ENCODE results near the gene TMEM131L. TPM values are rescaled to one million over a fixed set of nuclear protein-coding genes. Genes with fewer than 3 reads are reported as not detected.
"Not testable (repeated sequence)": the region's sequence is repeated elsewhere in the genome, so short reads cannot be mapped to it uniquely, and the experiment has no call there.

The TMEM131L gene
- total RNA-seq, 1 donor from 2014 or later: 27.0 TPM

DNA sequence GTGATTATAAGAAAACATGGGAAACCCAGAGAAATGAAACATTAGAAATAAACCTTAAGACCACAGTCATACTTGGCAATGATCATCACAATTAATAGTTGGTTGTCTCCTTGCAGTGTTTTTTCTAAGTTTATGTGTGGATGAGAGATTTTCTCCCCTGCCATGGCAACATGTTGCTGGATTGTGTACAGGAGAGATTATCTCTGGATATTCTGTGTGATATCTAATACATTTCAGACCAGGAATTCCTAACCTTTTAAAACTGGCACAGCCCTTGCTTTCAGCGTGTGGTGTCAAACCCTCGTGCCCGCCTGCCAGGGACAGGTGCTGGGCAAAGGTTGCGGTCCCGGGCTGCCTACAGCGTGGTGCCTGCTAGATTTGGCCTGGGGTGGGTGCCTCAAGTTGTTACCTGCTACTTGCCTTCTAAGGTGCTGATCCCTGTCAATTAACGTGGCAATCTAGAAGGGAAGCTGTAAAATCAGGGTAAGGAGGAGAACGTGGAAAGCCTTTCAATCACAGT, 100.5 kb downstream of the TMEM131L start:
- no peak for DNase-seq (ENCODE audit: low spot score)

- not testable (repeated sequence) for DNase-seq (ENCODE audit: low spot score)
Measured at GRCh38 chr4:153567660-153568059, 101.5 kb downstream of the TMEM131L start.

GRCh38 chr4:153570228-153570973, 104.2 kb downstream of the TMEM131L start:
- DNase-seq (ENCODE audit: low spot score): no peak

GRCh38 chr4:153571006-153571545, 104.9 kb downstream of the TMEM131L start:
- no peak for DNase-seq (ENCODE audit: low spot score)

DNA sequence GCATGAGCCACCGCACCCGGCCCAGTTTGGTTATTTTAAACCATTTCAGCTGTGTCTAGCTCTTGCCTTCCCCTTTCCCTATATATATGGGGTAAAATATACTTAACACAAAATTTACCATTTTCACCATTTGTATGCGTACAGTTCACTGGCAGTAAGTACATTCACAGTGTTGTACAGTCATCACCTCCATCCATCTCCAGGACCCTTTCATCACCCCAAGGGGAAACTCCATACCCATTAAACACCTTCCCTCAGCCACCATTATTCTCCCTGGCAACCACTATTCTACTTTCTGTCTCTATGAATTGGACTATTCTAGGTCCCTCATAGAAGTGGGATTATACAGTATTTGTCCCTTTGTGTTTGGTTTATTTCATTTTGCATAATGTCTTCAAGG, 106.4 kb downstream of the TMEM131L start:
- DNase-seq (ENCODE audit: low spot score): no peak

DNA sequence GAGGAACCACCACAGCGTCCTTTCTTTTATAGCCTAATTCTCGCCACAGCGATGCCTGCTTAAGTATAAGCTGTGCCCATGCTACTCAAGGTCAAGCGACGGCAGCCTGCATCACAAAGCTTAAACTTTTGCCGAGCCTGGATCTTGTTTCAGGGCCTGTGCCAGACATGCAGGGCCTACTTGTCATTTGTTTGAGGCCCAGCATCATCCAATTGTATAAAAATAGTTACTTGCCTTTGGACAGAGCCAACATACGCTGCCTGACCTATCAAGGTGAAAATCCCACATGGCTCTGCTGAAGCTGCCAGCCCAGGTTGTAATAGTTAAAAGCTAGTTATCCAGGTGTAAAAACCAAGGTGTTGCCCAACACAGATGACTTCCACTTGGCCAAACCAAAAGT, 107.1 kb downstream of the TMEM131L start:
- no peak for DNase-seq (ENCODE audit: low spot score)

- no peak for DNase-seq (ENCODE audit: low spot score)
Measured at GRCh38 chr4:153573881-153574802, 108.0 kb downstream of the TMEM131L start.

DNA sequence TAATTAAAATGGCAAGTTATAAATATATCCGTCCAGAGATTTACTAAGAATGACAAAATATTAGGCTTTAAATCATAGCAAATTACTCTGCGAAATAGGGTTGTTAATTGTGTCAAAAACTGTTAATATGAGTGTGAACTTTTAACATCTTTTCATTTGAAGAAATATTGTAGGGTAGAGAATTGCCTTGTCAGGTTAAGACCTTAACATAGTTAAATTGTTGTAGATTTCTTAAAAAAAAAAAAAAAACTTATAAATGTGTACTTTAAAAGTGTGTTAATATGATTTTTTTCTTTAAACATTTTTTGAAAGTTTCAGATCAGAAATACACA, 110.2 kb downstream of the TMEM131L start:
- no peak for DNase-seq (ENCODE audit: low spot score)

DNA sequence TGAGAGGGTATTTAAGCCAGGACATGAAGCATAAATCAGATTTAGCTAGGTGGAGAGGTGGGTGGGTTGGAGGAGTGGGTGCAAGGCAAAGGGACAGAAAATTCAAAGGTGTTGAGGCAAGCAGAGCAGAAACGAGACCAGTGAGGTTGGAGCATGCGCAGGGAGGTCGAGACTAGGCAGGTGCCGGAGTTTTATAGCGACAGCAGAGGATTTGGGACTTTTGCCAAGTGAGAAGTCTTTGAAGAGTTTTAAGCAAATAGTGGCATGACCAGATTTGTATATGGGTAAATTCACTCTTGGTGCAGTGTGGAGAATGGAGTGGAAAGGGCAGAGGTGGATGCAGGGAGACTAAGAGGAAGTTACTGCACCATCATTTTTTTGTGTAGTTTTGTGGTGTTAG, 110.9 kb downstream of the TMEM131L start:
- DNase-seq (ENCODE audit: low spot score): no peak

DNA sequence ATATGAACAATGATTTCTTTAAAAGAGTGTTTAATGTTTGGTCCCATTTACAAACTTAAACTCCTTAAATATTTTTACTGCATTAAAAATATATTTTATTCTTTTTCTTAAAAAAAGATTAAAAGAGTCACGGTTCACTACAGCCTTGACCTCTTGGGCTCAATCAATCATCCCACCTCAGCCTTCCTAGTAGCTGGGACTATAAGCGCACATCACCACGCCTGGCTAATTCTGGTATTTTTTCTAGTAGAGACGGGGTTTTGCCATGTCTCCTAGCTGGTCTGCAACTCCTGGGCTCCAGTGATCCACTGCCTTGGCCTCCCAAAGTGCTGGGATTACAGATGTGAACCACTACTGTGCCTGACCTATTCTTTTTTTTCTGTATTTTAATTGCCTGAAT, 113.2 kb downstream of the TMEM131L start:
- no peak for DNase-seq (ENCODE audit: low spot score)

DNA sequence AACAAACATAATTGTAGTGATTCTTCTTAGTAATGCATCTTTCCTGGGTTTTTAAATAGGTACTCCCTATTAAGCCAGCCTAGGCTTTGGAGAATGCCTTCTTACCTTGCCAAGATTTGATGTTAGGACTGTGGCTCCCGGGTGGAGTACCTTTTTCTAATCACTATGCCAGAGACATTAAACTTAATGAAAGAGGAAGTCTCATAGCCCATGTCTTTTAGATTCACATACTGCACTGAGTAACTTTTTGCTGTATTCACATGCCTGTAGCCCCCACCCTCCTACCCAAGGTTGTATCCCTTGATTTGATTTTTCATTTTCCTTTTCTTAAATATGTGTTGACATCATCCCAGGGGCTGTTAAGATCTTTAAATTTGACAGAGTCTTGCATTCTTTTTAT, 113.7 kb downstream of the TMEM131L start:
- no peak for DNase-seq (ENCODE audit: low spot score)

DNA sequence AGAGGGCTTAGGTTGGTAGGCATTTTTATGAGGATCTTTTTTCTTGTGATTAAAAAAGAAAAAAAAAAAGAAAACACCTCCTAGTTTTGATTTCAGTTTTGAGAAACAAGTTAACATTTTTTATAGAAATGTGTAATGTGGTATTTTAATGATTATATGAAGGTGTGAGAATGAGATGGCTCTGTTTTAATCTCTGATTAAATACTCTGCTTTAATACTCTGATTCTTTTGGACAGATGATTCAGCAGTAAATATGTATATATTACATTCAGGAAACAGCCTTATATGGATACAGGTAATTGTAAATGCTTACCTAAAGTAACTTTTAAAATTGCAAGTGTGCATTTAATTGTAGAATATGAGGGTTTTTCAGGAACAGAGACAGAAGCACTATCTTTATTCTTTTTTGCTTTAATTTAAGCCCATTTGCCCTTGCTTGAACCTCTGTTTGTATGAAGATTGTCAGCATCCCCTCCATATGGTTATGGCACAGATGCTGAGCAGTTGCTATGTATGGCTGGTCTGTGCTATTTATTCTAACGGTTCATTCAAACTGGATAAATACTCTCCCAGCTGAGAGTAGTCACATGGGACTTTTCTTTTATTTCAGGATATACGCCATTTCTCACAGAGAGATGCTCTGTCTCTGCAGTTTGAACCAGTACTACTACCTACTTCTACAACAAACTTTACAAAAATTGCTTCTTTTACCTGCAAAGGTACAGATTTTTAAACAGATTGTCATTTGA, 117.0 kb downstream of the TMEM131L start:
- DNase-seq (ENCODE audit: low spot score): no peak

- no peak for DNase-seq (ENCODE audit: low spot score)
Measured at GRCh38 chr4:153585026-153585425, 118.9 kb downstream of the TMEM131L start.

DNA sequence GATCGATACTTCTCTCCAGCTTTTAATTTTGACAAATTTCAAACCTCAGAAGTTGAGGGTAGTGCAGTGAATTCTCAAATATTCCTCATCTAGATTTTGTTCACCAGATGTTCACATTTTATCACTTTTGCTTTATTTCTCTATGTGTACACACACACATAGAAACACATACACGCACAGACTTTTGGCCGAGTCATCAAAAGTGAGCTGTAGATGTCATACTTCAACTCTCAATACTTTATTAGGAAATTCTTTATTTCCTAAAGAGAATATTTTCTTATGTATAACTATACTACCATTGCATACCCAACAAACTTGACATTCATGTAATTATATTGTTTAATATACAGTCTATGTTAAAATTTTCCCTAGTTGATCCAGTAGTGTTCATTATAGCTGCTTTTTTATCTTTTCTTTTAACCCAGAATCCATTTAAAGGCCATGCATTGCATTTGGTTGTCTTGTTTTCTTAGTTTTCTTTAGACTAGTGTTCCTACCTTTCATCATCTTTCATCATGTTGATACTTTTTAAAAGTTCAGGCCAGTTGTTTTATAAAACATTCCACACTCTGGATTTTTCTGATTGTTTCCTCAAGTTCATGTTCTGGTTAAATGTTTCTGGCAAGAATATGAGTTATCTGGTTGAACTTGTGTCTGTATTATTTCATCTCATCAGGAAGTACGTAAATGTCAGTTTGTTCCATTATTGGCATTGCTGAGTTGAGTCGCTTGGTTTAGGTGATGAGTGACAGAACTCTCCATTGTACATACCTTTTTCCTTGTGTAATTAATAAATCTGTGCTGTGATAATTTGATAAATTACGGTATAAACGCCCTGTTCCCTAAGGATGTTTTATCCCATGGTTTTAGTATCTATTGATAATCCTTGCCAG, 123.8 kb downstream of the TMEM131L start:
- no peak for DNase-seq (ENCODE audit: low spot score)

DNA sequence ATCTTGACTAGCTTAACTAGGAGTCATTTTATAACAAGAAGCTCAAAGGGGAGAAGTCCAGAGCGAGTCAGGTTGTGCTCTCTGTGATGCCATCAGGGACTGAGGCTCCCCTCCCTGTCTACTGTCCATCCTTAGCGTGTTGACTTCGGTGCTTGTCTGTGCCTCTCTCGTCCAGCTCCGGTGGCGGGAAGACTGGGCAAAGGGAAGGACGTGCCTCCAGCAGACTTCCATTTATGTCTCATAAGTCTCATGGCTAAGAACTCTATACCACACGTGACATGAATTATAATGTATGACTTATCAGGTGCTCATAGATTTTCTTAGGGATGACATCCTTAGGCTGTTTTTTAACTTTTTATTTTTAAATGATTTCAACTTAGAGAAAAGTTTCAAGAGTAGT, 125.3 kb downstream of the TMEM131L start:
- DNase-seq (ENCODE audit: low spot score): no peak

GRCh38 chr4:153592064-153592463, 125.9 kb downstream of the TMEM131L start:
- no peak for DNase-seq (ENCODE audit: low spot score)

DNA sequence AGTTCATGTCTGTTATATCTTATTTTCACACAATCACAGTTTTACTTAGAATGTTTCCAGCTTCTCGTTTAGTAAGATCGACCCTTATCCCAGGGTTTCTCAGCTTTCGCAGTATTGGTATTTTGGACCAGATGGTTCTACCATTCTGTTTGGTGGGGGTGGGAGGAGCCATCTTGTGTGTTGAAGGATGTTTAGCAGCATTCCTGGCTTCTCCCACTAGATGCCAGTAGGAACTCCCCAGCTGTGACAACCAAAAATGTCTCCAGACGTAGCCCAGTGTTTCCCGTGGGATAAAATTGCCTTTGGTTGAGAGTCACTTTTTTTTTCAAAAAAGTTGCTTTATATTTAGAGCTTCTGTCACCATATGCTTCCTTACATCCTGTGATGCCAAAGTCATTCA, 127.0 kb downstream of the TMEM131L start:
- no peak for DNase-seq (ENCODE audit: low spot score)

- DNase-seq (ENCODE audit: low spot score): no peak
Measured at GRCh38 chr4:153594210-153594609, 128.1 kb downstream of the TMEM131L start.

DNA sequence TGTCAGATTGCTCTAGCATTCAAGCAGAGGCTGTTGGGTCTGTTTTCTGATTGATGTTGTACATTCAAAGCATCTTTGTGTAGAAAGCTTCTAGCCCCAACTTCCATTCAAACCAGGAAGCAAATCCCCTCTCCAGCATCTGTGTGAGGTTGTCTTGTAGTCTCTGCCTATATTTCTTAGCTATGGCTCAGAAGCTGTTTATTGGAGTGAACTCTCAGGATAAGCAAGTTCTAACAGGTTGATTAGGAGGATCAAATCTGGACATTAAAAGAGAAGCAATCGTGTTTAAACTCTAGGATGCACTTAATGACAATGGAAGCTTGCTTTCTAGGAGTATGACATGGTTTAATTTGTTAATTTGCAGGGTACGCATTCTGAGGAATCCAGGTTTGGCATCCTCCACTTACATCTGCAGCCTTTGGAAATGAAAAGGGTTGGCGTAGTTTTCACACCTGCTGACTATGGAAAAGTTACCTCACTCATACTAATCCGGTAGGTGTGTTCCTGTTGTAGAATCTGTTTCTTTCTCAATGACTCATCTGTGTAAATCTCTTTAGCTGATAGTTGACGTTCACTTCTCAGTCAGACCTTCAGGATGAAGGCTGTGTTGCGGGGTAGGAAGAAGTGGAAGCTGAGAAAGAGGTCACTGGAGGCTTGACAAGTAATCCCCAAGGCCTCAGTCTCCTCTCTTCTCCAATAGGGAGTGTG, 129.9 kb downstream of the TMEM131L start:
- DNase-seq (ENCODE audit: low spot score): no peak

DNA sequence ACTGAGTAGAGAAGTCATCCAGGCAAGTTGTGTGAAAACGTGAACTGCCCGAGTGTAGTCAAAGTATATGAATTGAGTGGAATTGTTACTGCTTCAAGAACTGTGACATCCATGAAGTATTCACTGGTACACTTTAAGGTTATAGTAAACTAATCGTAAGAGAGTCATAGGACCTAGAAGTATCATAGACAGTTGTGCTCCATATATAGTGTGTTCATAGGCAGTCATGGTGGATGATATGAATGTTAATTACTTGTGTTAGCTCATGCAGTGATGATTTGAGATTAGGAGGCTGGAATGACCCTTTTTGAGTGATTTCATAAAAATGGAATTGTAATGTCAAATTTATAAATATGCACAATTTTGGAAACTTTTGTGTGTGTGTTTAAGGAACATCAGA, 136.6 kb downstream of the TMEM131L start:
- DNase-seq (ENCODE audit: low spot score): no peak
